Measurements from ENCODE around the gene FAM107A.

The FAM107A gene

DNA sequence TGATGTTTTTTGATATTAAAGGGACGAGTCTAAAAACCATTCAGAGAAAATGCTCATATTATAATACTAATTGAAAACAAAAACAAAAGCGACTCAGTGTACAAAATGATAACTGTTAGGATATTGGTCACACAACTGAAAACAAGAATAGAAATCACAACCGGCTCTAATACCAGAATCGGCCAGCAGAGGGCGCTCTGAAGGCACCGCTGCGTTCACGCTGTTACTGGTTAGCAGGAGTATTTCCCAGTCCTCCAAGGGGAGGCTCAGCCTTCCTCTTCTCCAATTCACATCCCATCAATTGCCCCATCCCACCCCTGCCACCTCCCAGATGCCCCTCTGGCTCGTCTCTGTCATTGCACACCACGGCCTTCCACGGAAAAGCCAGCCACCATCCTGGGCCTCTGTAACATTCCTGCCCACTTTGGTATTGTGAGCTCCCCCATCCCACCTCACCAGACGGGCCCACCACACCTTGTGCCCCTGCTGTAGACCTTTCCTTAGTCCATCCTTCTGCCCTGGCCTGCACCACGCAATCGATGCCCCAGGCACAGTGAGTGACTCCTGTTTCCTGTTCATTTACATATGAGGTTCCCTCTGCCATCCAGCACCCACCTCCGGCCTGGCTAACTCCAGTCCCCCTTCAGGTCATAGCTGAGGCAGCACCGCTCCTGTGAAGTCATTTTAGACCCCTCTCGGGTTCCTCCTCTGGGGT lies 8.5 kb downstream of the FAM107A start:
- TF ChIP-seq, protein P1, sequence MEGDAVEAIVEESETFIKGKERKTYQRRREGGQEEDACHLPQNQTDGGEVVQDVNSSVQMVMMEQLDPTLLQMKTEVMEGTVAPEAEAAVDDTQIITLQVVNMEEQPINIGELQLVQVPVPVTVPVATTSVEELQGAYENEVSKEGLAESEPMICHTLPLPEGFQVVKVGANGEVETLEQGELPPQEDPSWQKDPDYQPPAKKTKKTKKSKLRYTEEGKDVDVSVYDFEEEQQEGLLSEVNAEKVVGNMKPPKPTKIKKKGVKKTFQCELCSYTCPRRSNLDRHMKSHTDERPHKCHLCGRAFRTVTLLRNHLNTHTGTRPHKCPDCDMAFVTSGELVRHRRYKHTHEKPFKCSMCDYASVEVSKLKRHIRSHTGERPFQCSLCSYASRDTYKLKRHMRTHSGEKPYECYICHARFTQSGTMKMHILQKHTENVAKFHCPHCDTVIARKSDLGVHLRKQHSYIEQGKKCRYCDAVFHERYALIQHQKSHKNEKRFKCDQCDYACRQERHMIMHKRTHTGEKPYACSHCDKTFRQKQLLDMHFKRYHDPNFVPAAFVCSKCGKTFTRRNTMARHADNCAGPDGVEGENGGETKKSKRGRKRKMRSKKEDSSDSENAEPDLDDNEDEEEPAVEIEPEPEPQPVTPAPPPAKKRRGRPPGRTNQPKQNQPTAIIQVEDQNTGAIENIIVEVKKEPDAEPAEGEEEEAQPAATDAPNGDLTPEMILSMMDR (IDR thresholded peaks at IDR 0.05; ENCODE audit: borderline replicate concordance, insufficient read depth, low read depth, low read length) = peak; percentile 78
- H3K4me3 ChIP-seq (ENCODE audit: low read depth, low read length) = no peak overlapping the region

DNA sequence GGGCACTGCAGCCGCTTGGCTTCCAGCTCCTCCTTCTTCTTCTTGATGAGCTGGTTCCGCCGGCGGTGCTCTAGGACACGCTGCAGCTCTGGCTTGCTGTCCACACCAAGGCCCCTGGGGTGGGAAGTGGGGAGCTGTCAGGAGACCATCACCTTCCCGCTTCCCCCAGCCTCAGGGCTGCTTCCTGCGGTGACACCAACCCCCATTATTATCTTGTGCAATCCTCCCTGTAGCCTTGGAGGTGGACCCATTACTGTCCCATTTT lies 10.0 kb downstream of the FAM107A start:
- TF ChIP-seq, protein P1 (IDR thresholded peaks at IDR 0.05; ENCODE audit: borderline replicate concordance, insufficient read depth, low read depth, low read length) = no peak
- no peak overlapping the region for H3K4me3 ChIP-seq (ENCODE audit: low read depth, low read length)

DNA sequence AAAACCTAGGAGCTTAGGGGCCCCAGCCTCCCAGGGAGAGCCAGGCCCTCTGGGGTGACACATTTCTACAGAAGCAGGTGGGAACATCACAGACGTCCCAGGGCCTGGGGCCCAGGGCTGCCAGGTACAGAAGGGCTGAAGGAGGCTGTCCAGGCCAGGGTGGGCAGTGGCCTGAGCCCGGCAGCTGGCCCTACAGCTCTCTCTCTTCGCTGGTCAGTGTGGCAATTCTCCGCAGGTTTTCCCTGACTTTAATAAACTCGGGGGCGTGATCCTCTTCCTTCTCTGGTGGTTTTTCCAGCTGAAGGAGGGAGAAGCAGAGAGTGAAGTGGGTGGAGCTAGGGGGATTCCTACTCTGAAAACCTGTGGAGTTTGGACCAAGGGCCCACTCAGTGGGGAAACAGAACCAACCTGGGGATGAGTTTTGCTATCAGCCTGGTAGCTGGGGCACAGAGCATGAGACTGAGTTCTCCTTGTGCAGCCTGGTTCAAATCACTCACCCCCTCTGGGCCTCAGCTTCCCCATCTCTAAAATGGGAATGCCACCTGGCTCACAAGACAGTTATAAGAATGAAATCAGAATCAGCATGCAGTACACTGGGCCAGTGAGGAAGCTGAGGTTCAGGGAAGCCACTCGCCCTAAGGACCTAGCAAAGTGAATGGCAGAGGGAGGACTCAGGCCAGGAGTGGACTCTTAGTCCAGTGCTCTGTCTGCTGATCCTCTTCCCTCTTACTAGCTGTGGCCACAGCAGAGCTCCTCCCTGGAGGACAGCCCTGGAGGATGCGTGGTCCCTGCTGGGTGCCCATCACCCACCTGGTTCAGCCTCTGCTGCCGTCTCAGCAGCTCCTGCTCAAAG lies 10.6 kb downstream of the FAM107A start:
- TF ChIP-seq, protein P1 (IDR thresholded peaks at IDR 0.05; ENCODE audit: borderline replicate concordance, insufficient read depth, low read depth, low read length) = no peak

DNA sequence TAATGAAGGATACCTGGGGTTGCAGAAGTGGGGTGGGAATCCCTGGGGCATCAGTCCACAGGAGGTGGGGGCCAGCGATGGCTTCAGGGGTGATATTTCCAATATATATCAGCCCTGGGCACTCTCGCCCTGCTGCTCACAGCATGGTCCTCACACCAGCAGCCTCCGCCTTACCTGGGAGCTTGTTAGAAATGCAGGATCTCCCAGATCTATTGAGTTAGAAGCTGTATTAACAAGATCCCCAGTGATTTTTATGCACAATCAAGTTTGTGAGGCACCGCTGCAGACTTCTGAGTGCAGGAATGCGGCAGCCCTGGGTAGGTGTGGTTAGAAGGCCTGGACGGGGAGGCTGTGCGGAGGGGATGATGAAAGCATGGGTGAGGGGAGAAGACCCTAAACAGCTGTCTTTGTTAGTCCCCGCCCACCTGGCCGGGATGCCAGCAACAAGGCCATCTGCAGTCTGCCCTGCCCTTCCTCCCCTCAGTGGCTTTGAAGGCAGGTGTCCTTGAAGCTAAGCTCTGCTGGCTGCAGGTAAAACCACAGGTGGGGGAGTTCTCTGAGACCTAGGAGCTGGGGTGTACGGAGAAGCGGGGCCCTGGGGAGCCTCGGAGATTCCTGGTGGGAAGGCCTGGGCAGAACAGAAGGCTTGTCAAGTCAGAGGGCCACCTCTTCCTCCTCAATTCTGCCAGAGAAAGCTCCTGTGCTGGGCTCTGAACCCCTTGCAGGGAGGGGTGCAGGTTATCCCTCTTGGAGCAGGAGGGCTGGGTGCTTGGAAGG lies 11.4 kb downstream of the FAM107A start:
- H3K4me3 ChIP-seq (ENCODE audit: low read depth, low read length) = no peak overlapping the region
- TF ChIP-seq, protein P1 (IDR thresholded peaks at IDR 0.05; ENCODE audit: borderline replicate concordance, insufficient read depth, low read depth, low read length) = no peak

More for the DNA sequence above, 10.6 kb downstream of the FAM107A start:
- H3K4me3 ChIP-seq (ENCODE audit: low read depth, low read length) = no peak overlapping the region

- TF ChIP-seq, protein P1 (IDR thresholded peaks at IDR 0.05; ENCODE audit: borderline replicate concordance, insufficient read depth, low read depth, low read length) = no peak
Measured at GRCh38 chr3:58564456-58565160, 12.6 kb downstream of the FAM107A start.

DNA sequence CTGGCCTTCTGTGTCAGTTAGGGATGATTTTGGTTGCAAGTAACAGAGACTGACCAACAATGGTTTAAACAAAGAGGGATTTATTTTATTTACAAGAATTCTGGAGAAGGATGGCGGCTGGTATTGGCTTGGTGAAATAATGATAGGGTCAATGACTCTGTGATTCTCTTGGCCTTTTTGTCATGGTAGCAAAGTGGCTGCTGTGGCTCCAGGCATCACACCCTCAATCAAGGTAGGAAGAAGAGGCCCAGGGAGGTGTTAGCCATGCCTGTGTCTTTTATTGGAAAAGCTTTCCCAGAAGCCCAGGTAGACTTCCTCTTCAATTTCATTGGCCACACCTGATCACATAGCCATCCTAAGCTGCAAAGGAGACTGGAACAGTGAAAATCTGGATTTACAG lies 13.1 kb downstream of the FAM107A start:
- H3K4me3 ChIP-seq (ENCODE audit: low read depth, low read length) = no peak overlapping the region
- TF ChIP-seq, protein P1 (IDR thresholded peaks at IDR 0.05; ENCODE audit: borderline replicate concordance, insufficient read depth, low read depth, low read length) = no peak

More at GRCh38 chr3:58564456-58565160, 12.6 kb downstream of the FAM107A start:
- H3K4me3 ChIP-seq (ENCODE audit: low read depth, low read length) = no peak overlapping the region
